ENCODE data around the gene ITM2B.

The ITM2B gene

GRCh38 chr13:48273346-48273745 lies 40.3 kb downstream of the ITM2B start:
- H3K4me2 ChIP-seq (ENCODE audit: low read length), result no peak overlapping the region
- no peak overlapping the region for H3K9ac ChIP-seq (ENCODE audit: low read length)
- no peaks in the 10 kb centered on the region for H3K79me2 ChIP-seq (ENCODE audit: control insufficient read depth, insufficient read depth, low read length)
- H3K79me1 ChIP-seq (ENCODE audit: low read length), result no peaks in the 10 kb centered on the region
- no peaks in the 10 kb centered on the region for H3K27me3 ChIP-seq (ENCODE audit: insufficient read depth, low read length, poor library complexity)
- H3K36me3 ChIP-seq (ENCODE audit: control insufficient read depth, insufficient read depth, low read length), result no peaks in the 10 kb centered on the region
- no peak overlapping the region for H3K4ac ChIP-seq (ENCODE audit: low read depth, low read length)
- no peak overlapping the region for H2BK15ac ChIP-seq (replicated peaks; ENCODE audit: low read depth)
- H4K5ac ChIP-seq (ENCODE audit: low read length), result no peak overlapping the region
- no CpG with 5 or more reads among the region's 4 CpGs for WGBS (ENCODE audit: extremely low coverage, insufficient coverage, low lambda C conversion rate)
- no peak overlapping the region for H2BK5ac ChIP-seq (ENCODE audit: low read length)
- no peak overlapping the region for H4K8ac ChIP-seq (ENCODE audit: low read depth, low read length)
- H3K18ac ChIP-seq (ENCODE audit: low read length), result no peak overlapping the region
- H3K23ac ChIP-seq (ENCODE audit: low read length), result no peak overlapping the region
- no peak overlapping the region for H3K56ac ChIP-seq (ENCODE audit: low read length)
- no peak overlapping the region for H3K4me3 ChIP-seq (ENCODE audit: low read length)
- no peak overlapping the region for H2BK120ac ChIP-seq (ENCODE audit: low read depth, low read length)
- H3K4me1 ChIP-seq (ENCODE audit: control insufficient read depth, low read depth, low read length), result no peaks in the 10 kb centered on the region
- no peak for DNase-seq
- no peak overlapping the region for H3K27ac ChIP-seq (ENCODE audit: low read depth, low read length)
- no peak overlapping the region for H2AK5ac ChIP-seq (ENCODE audit: low read length)

GRCh38 chr13:48275507-48275906 lies 42.5 kb downstream of the ITM2B start:
- DNase-seq, result no peak
- Histone ChIP-seq H3K4me3 (ENCODE audit: low read length) (no peak overlapping the region), H2AK5ac (ENCODE audit: low read length) (no peak overlapping the region), H3K9ac (ENCODE audit: low read length) (no peak overlapping the region), H2BK120ac (ENCODE audit: low read depth, low read length) (no peak overlapping the region), H3K27ac (ENCODE audit: low read depth, low read length) (no peak overlapping the region), H3K18ac (ENCODE audit: low read length) (no peak overlapping the region), H3K56ac (ENCODE audit: low read length) (no peak overlapping the region), H3K23ac (ENCODE audit: low read length) (no peak overlapping the region), H4K8ac (ENCODE audit: low read depth, low read length) (no peak overlapping the region), H3K4ac (ENCODE audit: low read depth, low read length) (no peak overlapping the region), H3K27me3 (ENCODE audit: insufficient read depth, low read length, poor library complexity) (no peaks in the 10 kb centered on the region), H3K4me1 (ENCODE audit: control insufficient read depth, low read depth, low read length) (no peaks in the 10 kb centered on the region), H3K79me2 (ENCODE audit: control insufficient read depth, insufficient read depth, low read length) (no peaks in the 10 kb centered on the region), H4K5ac (ENCODE audit: low read length) (no peak overlapping the region), H3K36me3 (ENCODE audit: control insufficient read depth, insufficient read depth, low read length) (no peaks in the 10 kb centered on the region), H2BK5ac (ENCODE audit: low read length) (no peak overlapping the region), H2BK15ac (replicated peaks; ENCODE audit: low read depth) (no peak overlapping the region), H3K4me2 (ENCODE audit: low read length) (no peak overlapping the region), H3K79me1 (ENCODE audit: low read length) (no peaks in the 10 kb centered on the region)
- WGBS (ENCODE audit: extremely low coverage, insufficient coverage, low lambda C conversion rate), result no CpG with 5 or more reads among the region's 4 CpGs

DNA sequence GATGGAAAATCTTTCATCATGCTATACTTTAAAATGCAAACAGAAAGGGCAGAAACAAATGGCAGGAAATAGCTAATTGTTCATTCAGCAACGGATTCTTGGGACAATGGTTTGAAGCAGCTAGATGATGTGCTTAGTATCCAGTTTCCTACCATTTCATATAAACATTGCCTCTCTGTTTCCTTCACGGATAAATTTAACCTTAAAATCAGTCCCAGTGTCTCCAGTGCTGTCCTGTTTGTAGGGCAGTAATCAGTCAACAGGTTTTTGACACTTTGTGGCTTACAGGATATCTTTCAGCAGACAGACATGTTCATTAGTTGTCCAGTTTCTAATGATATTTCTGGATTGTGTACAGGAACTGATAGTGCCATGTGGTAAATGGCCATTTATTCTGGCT lies 45.8 kb downstream of the ITM2B start:
- Histone ChIP-seq H3K79me2 (ENCODE audit: control insufficient read depth, insufficient read depth, low read length) (no peaks in the 10 kb centered on the region), H4K5ac (ENCODE audit: low read length) (no peak overlapping the region), H3K56ac (ENCODE audit: low read length) (no peak overlapping the region), H2AK5ac (ENCODE audit: low read length) (no peak overlapping the region), H3K36me3 (ENCODE audit: control insufficient read depth, insufficient read depth, low read length) (no peaks in the 10 kb centered on the region), H3K79me1 (ENCODE audit: low read length) (no peaks in the 10 kb centered on the region), H3K27me3 (ENCODE audit: insufficient read depth, low read length, poor library complexity) (no peaks in the 10 kb centered on the region), H3K23ac (ENCODE audit: low read length) (no peak overlapping the region), H4K8ac (ENCODE audit: low read depth, low read length) (no peak overlapping the region), H3K27ac (ENCODE audit: low read depth, low read length) (no peak overlapping the region), H2BK15ac (replicated peaks; ENCODE audit: low read depth) (no peak overlapping the region), H3K4me2 (ENCODE audit: low read length) (no peak overlapping the region), H3K9ac (ENCODE audit: low read length) (no peak overlapping the region), H2BK120ac (ENCODE audit: low read depth, low read length) (no peak overlapping the region), H3K18ac (ENCODE audit: low read length) (no peak overlapping the region), H2BK5ac (ENCODE audit: low read length) (no peak overlapping the region), H3K4me3 (ENCODE audit: low read length) (no peak overlapping the region), H3K4ac (ENCODE audit: low read depth, low read length) (no peak overlapping the region), H3K4me1 (ENCODE audit: control insufficient read depth, low read depth, low read length) (no peaks in the 10 kb centered on the region)
- no CpG with 5 or more reads among the region's 2 CpGs for WGBS (ENCODE audit: extremely low coverage, insufficient coverage, low lambda C conversion rate)
- no peak for DNase-seq

DNA sequence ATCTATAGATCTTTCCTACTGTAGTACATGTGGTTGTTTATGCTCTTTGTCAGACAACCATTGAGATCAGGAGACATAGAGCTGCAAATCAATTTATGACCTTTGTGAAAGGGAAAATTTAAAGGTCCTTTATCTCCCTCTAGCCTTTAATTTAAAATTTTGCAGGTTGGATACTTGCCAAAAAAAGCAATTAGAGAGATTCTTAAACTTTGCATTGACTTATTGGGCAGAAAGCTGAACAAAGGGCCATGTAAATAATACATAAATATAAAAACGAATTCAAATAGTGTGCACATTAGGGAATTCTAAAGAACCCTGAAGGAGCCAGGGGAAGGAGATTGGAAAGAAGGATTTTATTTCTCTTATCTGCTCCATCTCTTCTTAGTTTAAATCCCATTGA lies 48.5 kb downstream of the ITM2B start:
- Histone ChIP-seq H3K27ac (ENCODE audit: low read depth, low read length) (no peak overlapping the region), H3K79me2 (ENCODE audit: control insufficient read depth, insufficient read depth, low read length) (no peaks in the 10 kb centered on the region), H3K9ac (ENCODE audit: low read length) (no peak overlapping the region), H2BK15ac (replicated peaks; ENCODE audit: low read depth) (no peak overlapping the region), H3K79me1 (ENCODE audit: low read length) (no peaks in the 10 kb centered on the region), H3K4me1 (ENCODE audit: control insufficient read depth, low read depth, low read length) (no peaks in the 10 kb centered on the region), H3K27me3 (ENCODE audit: insufficient read depth, low read length, poor library complexity) (no peaks in the 10 kb centered on the region), H3K4ac (ENCODE audit: low read depth, low read length) (no peak overlapping the region), H3K4me3 (ENCODE audit: low read length) (no peak overlapping the region), H2BK120ac (ENCODE audit: low read depth, low read length) (no peak overlapping the region), H3K18ac (ENCODE audit: low read length) (no peak overlapping the region), H3K56ac (ENCODE audit: low read length) (no peak overlapping the region), H3K4me2 (ENCODE audit: low read length) (no peak overlapping the region), H3K23ac (ENCODE audit: low read length) (no peak overlapping the region), H3K36me3 (ENCODE audit: control insufficient read depth, insufficient read depth, low read length) (no peaks in the 10 kb centered on the region), H2AK5ac (ENCODE audit: low read length) (no peak overlapping the region), H4K5ac (ENCODE audit: low read length) (no peak overlapping the region), H2BK5ac (ENCODE audit: low read length) (no peak overlapping the region), H4K8ac (ENCODE audit: low read depth, low read length) (no peak overlapping the region)
- WGBS (ENCODE audit: extremely low coverage, insufficient coverage, low lambda C conversion rate), result no CpG with 5 or more reads among the region's 1 CpG
- DNase-seq, result no peak

- Histone ChIP-seq H3K27me3 (ENCODE audit: insufficient read depth, low read length, poor library complexity) (no peaks in the 10 kb centered on the region), H3K4me1 (ENCODE audit: control insufficient read depth, low read depth, low read length) (no peaks in the 10 kb centered on the region), H3K23ac (ENCODE audit: low read length) (no peak overlapping the region), H3K79me2 (ENCODE audit: control insufficient read depth, insufficient read depth, low read length) (no peaks in the 10 kb centered on the region), H2BK5ac (ENCODE audit: low read length) (no peak overlapping the region), H3K36me3 (ENCODE audit: control insufficient read depth, insufficient read depth, low read length) (no peaks in the 10 kb centered on the region), H4K5ac (ENCODE audit: low read length) (no peak overlapping the region), H3K4ac (ENCODE audit: low read depth, low read length) (no peak overlapping the region), H4K8ac (ENCODE audit: low read depth, low read length) (no peak overlapping the region), H3K79me1 (ENCODE audit: low read length) (no peaks in the 10 kb centered on the region), H2BK120ac (ENCODE audit: low read depth, low read length) (no peak overlapping the region), H3K4me2 (ENCODE audit: low read length) (no peak overlapping the region), H3K9ac (ENCODE audit: low read length) (no peak overlapping the region), H3K18ac (ENCODE audit: low read length) (no peak overlapping the region), H3K27ac (ENCODE audit: low read depth, low read length) (no peak overlapping the region), H3K56ac (ENCODE audit: low read length) (no peak overlapping the region), H3K4me3 (ENCODE audit: low read length) (no peak overlapping the region), H2BK15ac (replicated peaks; ENCODE audit: low read depth) (no peak overlapping the region), H2AK5ac (ENCODE audit: low read length) (no peak overlapping the region)
- WGBS (ENCODE audit: extremely low coverage, insufficient coverage, low lambda C conversion rate), result no CpG with 5 or more reads among the region's 2 CpGs
- peak; percentile 9 for DNase-seq
Observed at GRCh38 chr13:48291730-48292129, 58.7 kb downstream of the ITM2B start.

DNA sequence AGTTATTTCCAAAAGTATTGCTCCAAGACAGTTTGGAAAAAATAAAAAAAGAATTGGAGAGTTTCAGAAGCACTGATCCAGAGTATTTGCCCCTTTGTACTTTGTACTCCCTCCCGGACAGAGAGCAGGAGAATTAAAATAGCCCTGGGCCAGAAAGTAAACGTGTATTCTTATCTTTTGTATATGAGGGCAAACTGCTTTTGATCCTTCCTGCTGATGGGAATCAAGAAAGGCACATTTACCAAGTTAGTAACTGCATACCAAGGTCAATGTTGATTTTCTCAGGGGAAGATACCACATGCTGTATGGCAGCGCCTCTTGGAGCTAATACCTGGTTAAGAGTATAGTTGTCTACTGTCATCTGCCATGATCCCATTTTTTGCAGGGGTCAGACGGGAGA lies 59.6 kb downstream of the ITM2B start:
- Histone ChIP-seq H3K4ac (ENCODE audit: low read depth, low read length) (no peak overlapping the region), H3K27me3 (ENCODE audit: insufficient read depth, low read length, poor library complexity) (no peaks in the 10 kb centered on the region), H3K56ac (ENCODE audit: low read length) (no peak overlapping the region), H3K9ac (ENCODE audit: low read length) (no peak overlapping the region), H3K4me2 (ENCODE audit: low read length) (no peak overlapping the region), H4K5ac (ENCODE audit: low read length) (no peak overlapping the region), H3K18ac (ENCODE audit: low read length) (no peak overlapping the region), H3K79me1 (ENCODE audit: low read length) (no peaks in the 10 kb centered on the region), H2BK5ac (ENCODE audit: low read length) (no peak overlapping the region), H3K23ac (ENCODE audit: low read length) (no peak overlapping the region), H3K36me3 (ENCODE audit: control insufficient read depth, insufficient read depth, low read length) (no peaks in the 10 kb centered on the region), H3K79me2 (ENCODE audit: control insufficient read depth, insufficient read depth, low read length) (no peaks in the 10 kb centered on the region), H3K27ac (ENCODE audit: low read depth, low read length) (no peak overlapping the region), H4K8ac (ENCODE audit: low read depth, low read length) (no peak overlapping the region), H2AK5ac (ENCODE audit: low read length) (no peak overlapping the region), H3K4me1 (ENCODE audit: control insufficient read depth, low read depth, low read length) (no peaks in the 10 kb centered on the region), H3K4me3 (ENCODE audit: low read length) (no peak overlapping the region), H2BK15ac (replicated peaks; ENCODE audit: low read depth) (no peak overlapping the region), H2BK120ac (ENCODE audit: low read depth, low read length) (no peak overlapping the region)
- no CpG with 5 or more reads among the region's 4 CpGs for WGBS (ENCODE audit: extremely low coverage, insufficient coverage, low lambda C conversion rate)
- no peak for DNase-seq
